ENCODE data around the gene FBLIM1.
A peak's percentile ranks its signal among the peaks of the same experiment; 100 is the strongest.

The FBLIM1 gene

GRCh38 chr1:15731735-15732685 is 26.6 kb upstream of the FBLIM1 start:
- no peak for FAIRE-seq

GRCh38 chr1:15732686-15733081 is 25.9 kb upstream of the FBLIM1 start:
- FAIRE-seq, result no peak

- no peak for FAIRE-seq
These were observed 25.3 kb upstream of the FBLIM1 start for GRCh38 chr1:15733218-15733725.

GRCh38 chr1:15733726-15734226 is 24.8 kb upstream of the FBLIM1 start:
- FAIRE-seq, result no peak

- no peak for FAIRE-seq
These were observed 24.3 kb upstream of the FBLIM1 start for GRCh38 chr1:15734296-15734695.

GRCh38 chr1:15734901-15735300 is 23.7 kb upstream of the FBLIM1 start:
- no peak for FAIRE-seq

GRCh38 chr1:15735304-15736037 is 23.1 kb upstream of the FBLIM1 start:
- no peak for FAIRE-seq

GRCh38 chr1:15736038-15736891 is 22.3 kb upstream of the FBLIM1 start, which contains the start of gene SLC25A34:
TSS of gene SLC25A34 (plus strand) at chr1:15736258. CDS start at chr1:15736486, 228 bp downstream.
- peak; percentile 24 for FAIRE-seq

- no peak for FAIRE-seq
These were observed 21.7 kb upstream of the FBLIM1 start for GRCh38 chr1:15736892-15737261.

- no peak for FAIRE-seq
These were observed 21.0 kb upstream of the FBLIM1 start for GRCh38 chr1:15737324-15738319.

- no peak for FAIRE-seq
These were observed 20.0 kb upstream of the FBLIM1 start for GRCh38 chr1:15738416-15739113.

- FAIRE-seq, result no peak
These were observed 19.3 kb upstream of the FBLIM1 start for GRCh38 chr1:15739259-15739658.

GRCh38 chr1:15739745-15740144 is 18.9 kb upstream of the FBLIM1 start:
- FAIRE-seq, result no peak

- FAIRE-seq, result no peak
These were observed 17.4 kb upstream of the FBLIM1 start for GRCh38 chr1:15740924-15741850.

GRCh38 chr1:15742339-15742801 is 16.2 kb upstream of the FBLIM1 start, which contains the start of gene TMEM82:
TSS of gene TMEM82 (plus strand) at chr1:15742499. CDS start at chr1:15742560, 61 bp downstream.
- FAIRE-seq, result no peak

GRCh38 chr1:15744122-15744679 is 14.4 kb upstream of the FBLIM1 start:
- FAIRE-seq, result no peak

- FAIRE-seq, result no peak
These were observed 11.2 kb upstream of the FBLIM1 start for GRCh38 chr1:15747378-15747777.

GRCh38 chr1:15748264-15748663 is 10.3 kb upstream of the FBLIM1 start:
- no peak for FAIRE-seq

Data from islet of Langerhans (tissue), 1 donor.